Ovary (tissue), 9 donors: Measurements from ENCODE around the gene PLEK2. TPM values are rescaled to one million over a fixed set of nuclear protein-coding genes. Genes with fewer than 3 reads are reported as not detected.
"Not testable (repeated sequence)": the region's sequence is repeated elsewhere in the genome, so short reads cannot be mapped to it uniquely, and the experiment has no call there.

Source experiments
- DNase-seq, 5 donors: peaks; one replicate each; pipeline ENCODE4 v3.0.0-alpha.2; 2019 to 2020
- H3K27ac ChIP-seq, 2 donors: fragments of 200-600 bp; one replicate each; pipeline versions ENCODE4 v1.5.1 to v1.8.0; 2019 to 2022
- H3K27me3 ChIP-seq: fragments of 200-600 bp; one replicate; pipeline ENCODE4 v1.8.0; 2022
- H3K36me3 ChIP-seq: fragments of 200-600 bp; sonication (generic); one replicate; pipeline ENCODE4 v1.5.1; 2019
- H3K4me1 ChIP-seq: one replicate; pipeline ENCODE4 v1.8.1; 2013; ENCODE audit warnings: mild to moderate bottlenecking, moderate library complexity; ENCODE audit not compliant: insufficient read depth
- H3K4me3 ChIP-seq: fragments of 200-600 bp; sonication (generic); one replicate; pipeline ENCODE4 v1.5.1; 2017
- H3K9me3 ChIP-seq, 2 donors: fragments of 200-600 bp in 1 of 2; sonication (generic) in 1 of 2; one replicate each; pipeline versions ENCODE4 v1.5.1 to v1.8.1; 2013 to 2019; ENCODE audit warnings: mild to moderate bottlenecking in 1 of 2, moderate library complexity in 1 of 2
- EP300 ChIP-seq: sonication (generic); formaldehyde crosslinking; IDR thresholded peaks from one replicate; pipeline ENCODE4 v1.6.1; 2017; ENCODE audit warnings: antibody characterized with exemption
- POLR2A ChIP-seq: fragments of 450-650 bp; IDR thresholded peaks from one replicate; pipeline ENCODE4 v1.6.1; 2017; ENCODE audit warnings: antibody characterized with exemption, mild to moderate bottlenecking, moderate library complexity
- WGBS, 3 donors: extraction: QIAGEN DNeasy Blood & Tissue Kit in 1 of 3; methylation state at CpG; one replicate each; pipeline versions ENCODE4 v1.1.5 to v1.1.7; 2013 to 2017; 5-methylcytosine and 5-hydroxymethylcytosine counted together
- intact Hi-C, 4 donors: fragments of 100-400 bp; cut with DNase I; formaldehyde crosslinking; loops; one replicate each; pipeline versions ENCODE4 v1.11.0 to v1.15.1; 2022 to 2023
- polyA plus RNA-seq, 2 donors: library from polyadenylated mRNA; stranded (reverse); fragments of 200-250 nt in 1 of 2; fragments of 350-450 nt in 1 of 2; fragmentation: Illumina TruSeq in 1 of 2; extraction: RNeasy Lipid Tissue Mini Kit (QIAGEN cat#74804) in 1 of 2; gene quantifications; one replicate each; pipeline ENCODE4 v1.2.3, GENCODE V29; 2013 to 2014
- total RNA-seq, 7 donors: library from RNA; depleted of rRNA in 2 of 7; stranded (reverse); fragments of >200 nt in 2 of 7; fragmentation: NEBNext Ultra II Directional in 3 of 7; extraction: Animal tissue kit (Norgen Biotek cat#: 25700) in 3 of 7; gene quantifications; one replicate each; pipeline versions ENCODE4 v1.1.0 to v1.2.4, GENCODE V29; 2016 to 2023
- TF ChIP-seq, protein P1 (sequence below), 3 donors: fragments of 450-650 bp in 2 of 3; fragments of 200-600 bp in 1 of 3; IDR thresholded peaks; one replicate each; pipeline versions ENCODE4 v1.5.1 to v1.8.0; 2016 to 2022; ENCODE audit warnings: antibody characterized with exemption in 3 of 3, mild to moderate bottlenecking in 1 of 3
- donor health status: DM: no; HTN: no; CAD: no; lungs with moderate emphysema.
- donor health status: DM: no; HTN: no; CAD: no.
- donor health status: Bipolar disorder and iron deficiency.
- donor health status: DM: yes; HTN: yes; CAD: no.
- donor health status: DM: no; HTN: no; CAD: no.
- donor health status: DM: yes; HTN: yes; CAD: no.

The PLEK2 gene
- total and polyA plus RNA-seq, 9 donors = 0.43 to 130 (median 1.9) TPM; not detected in 2

DNA sequence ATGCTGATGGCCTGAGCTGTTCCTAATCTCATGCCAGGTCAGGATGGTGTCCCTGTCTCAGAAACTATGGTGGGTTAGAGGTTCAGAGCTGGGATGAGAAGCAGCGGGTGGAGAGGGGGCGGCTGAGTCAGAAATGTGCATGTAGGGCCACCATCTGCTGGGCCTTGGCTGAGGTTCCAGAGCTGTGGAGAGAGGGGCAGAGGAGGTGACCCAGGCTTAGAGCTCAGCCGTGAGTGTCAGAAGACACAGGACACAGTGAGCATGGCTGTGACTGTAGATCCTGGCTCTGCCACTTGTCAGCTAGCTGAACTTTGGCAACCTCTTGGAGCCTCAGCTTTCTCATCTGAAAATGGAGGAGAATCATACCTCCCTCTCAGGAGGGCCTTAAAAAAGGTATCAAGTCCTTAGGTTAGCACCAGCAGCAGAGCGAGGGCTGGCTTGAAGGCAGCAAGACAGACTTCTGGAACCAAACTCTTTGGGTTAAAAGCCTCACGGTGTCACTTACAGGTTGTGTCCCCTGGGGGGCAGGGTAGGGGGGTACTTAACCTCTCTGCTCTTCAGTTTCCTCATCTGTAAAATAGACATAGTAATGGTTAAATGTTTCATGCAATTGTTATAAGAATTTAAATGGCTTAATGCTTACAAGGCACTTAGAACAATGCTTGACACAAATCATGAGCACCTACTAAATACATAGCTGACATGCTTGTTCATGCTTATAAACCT is 41.8 kb upstream of the PLEK2 start:
- H3K9me3 ChIP-seq = no peaks in the 10 kb centered on the region
- DNase-seq = no peak
- no peaks in the 10 kb centered on the region for H3K4me1 ChIP-seq
- H3K27me3 ChIP-seq = no peaks in the 10 kb centered on the region
- TF ChIP-seq EP300 = no peak
- TF ChIP-seq, protein P1, sequence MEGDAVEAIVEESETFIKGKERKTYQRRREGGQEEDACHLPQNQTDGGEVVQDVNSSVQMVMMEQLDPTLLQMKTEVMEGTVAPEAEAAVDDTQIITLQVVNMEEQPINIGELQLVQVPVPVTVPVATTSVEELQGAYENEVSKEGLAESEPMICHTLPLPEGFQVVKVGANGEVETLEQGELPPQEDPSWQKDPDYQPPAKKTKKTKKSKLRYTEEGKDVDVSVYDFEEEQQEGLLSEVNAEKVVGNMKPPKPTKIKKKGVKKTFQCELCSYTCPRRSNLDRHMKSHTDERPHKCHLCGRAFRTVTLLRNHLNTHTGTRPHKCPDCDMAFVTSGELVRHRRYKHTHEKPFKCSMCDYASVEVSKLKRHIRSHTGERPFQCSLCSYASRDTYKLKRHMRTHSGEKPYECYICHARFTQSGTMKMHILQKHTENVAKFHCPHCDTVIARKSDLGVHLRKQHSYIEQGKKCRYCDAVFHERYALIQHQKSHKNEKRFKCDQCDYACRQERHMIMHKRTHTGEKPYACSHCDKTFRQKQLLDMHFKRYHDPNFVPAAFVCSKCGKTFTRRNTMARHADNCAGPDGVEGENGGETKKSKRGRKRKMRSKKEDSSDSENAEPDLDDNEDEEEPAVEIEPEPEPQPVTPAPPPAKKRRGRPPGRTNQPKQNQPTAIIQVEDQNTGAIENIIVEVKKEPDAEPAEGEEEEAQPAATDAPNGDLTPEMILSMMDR (IDR thresholded peaks at IDR 0.05) = no peak
- TF ChIP-seq POLR2A = no peak
- H3K27ac ChIP-seq = no peak overlapping the region
- H3K36me3 ChIP-seq = no peaks in the 10 kb centered on the region
- intact Hi-C loops = loop anchor here in 1 of 4 donors (10.0 kb wide), 1 partner anchor 399 kb away; no protein-coding TSS in a partner anchor
- 77 to 87% (median 82%) methylated on average over 5 of the region's 5 CpGs for WGBS, 3 donors
- no peak overlapping the region for H3K4me3 ChIP-seq

DNA sequence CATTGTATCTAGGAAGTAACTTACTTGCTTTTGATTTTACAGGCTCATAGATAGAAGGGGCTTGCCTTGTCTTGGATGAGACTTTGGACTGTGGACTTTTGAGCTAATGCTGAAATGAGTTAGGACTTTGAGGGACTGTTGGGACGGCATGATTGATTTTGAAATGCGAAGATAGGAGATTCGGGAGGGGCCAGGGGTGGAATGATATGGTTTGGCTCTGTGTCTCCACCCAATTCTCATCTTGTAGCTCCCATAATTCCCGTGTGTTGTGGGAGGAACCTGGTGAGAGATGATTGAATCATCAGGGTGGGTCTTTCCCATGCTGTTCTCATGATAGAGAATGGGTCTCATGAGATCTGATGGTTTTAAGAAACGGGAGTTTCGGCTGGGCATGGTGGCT is 39.7 kb upstream of the PLEK2 start:
- DNase-seq, H3K4me3 ChIP-seq: not testable (repeated sequence)
- WGBS, 3 donors = 82 to 86% (median 86%) methylated on average over 6 of the region's 6 CpGs

DNA sequence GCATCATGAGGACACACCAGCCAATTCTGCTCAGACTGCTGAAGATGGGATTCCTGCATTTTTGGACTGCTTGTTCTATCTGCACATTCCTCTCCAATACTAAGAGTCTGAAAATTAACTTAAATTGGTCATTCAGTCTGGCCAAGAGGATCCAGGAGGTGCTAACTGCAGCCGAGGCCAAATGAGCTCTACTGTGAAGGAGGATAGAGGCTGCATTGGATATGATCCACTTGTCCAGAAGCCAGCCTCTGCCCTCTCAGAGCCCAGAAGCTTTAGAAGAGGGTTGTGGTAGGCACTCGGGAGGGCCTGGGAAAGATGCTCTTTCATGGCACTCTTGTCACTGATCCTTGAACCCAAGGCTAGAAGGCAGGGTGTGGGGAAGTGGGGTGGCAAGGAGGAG is 37.1 kb upstream of the PLEK2 start:
- TF ChIP-seq, protein P1 (IDR thresholded peaks at IDR 0.05) = no peak
- TF ChIP-seq POLR2A (no peak), EP300 (no peak)
- no peaks in the 10 kb centered on the region for H3K4me1 ChIP-seq
- H3K27me3 ChIP-seq = no peaks in the 10 kb centered on the region
- H3K27ac ChIP-seq = no peak overlapping the region
- no peak for DNase-seq
- 34 to 66% (median 50%) methylated on average over 2 of the region's 2 CpGs for WGBS, 3 donors
- no peaks in the 10 kb centered on the region for H3K36me3 ChIP-seq
- intact Hi-C loops = no loop called here
- no peak overlapping the region for H3K4me3 ChIP-seq
- H3K9me3 ChIP-seq = no peaks in the 10 kb centered on the region

More for the DNA sequence above, 39.7 kb upstream of the PLEK2 start:
- H3K4me1 ChIP-seq, H3K27ac ChIP-seq, H3K9me3 ChIP-seq, H3K27me3 ChIP-seq, H3K36me3 ChIP-seq: not testable (repeated sequence)
- intact Hi-C loops = loop anchor here in 1 of 4 donors (10.0 kb wide), 1 partner anchor 397 kb away; no protein-coding TSS in a partner anchor

DNA sequence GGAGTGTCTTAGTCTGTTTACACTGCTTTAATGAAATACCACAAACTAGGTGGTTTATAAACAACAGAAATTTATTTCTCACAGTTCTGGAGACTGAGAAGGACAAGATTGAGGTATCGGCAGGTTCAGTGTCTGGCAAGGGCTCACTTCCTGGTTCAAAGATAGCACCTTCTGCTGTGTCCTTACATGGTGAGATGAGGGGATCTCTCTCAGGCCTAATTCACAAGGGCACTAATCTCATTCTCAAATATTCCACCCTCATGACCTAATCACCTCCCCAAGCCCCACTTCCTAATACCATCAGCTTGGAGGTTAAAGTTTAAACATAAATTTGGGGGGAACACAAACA is 35.0 kb upstream of the PLEK2 start:
- H3K4me3 ChIP-seq = no peak overlapping the region
- no peaks in the 10 kb centered on the region for H3K27me3 ChIP-seq
- H3K27ac ChIP-seq = no peak overlapping the region
- no peaks in the 10 kb centered on the region for H3K36me3 ChIP-seq
- TF ChIP-seq, protein P1 (IDR thresholded peaks at IDR 0.05) = no peak
- no peak for TF ChIP-seq POLR2A
- DNase-seq = no peak
- intact Hi-C loops = no loop called here
- 65 to 91% (median 73%) methylated on average over 1 of the region's 1 CpG for WGBS, 3 donors
- no peaks in the 10 kb centered on the region for H3K4me1 ChIP-seq
- H3K9me3 ChIP-seq = no peaks in the 10 kb centered on the region

DNA sequence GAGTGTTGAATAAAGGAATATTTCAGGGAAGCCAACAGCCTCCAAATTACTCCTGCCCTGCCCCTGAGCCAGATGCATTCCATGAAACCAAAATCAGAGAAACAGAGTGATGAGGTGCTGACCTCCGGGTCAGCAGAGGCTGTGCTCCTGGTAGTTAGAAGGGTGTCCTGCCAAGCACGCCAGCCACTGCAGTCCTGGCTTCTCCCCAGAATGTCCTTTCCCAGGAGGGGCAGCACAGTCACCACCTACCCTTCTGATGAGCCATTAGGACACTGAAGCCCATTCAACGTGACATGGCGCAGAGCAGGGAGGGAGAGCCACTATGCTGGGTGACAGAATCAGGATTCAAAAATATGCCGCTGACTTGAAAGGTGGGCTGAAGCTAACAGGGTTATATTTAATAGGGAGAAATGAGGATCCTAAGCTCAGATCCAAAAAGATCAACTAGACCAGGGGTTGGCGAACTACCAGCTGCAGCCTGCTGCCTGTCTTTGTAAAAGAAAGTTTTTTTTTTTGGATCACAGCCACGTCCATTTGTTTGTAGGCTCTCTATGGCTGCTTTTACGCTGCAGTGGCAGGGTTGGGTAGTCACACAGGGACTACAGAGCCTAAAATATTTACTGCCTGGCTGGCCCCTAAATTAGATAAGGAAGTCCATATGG is 34.5 kb upstream of the PLEK2 start:
- no peak overlapping the region for H3K27ac ChIP-seq
- 51 to 54% (median 51%) methylated on average over 8 of the region's 8 CpGs for WGBS, 3 donors
- no peaks in the 10 kb centered on the region for H3K36me3 ChIP-seq
- H3K4me3 ChIP-seq = no peak overlapping the region
- H3K27me3 ChIP-seq = no peaks in the 10 kb centered on the region
- no peaks in the 10 kb centered on the region for H3K4me1 ChIP-seq
- DNase-seq = no peak
- intact Hi-C loops = no loop called here
- no peaks in the 10 kb centered on the region for H3K9me3 ChIP-seq
- TF ChIP-seq POLR2A (no peak), EP300 (no peak)
- TF ChIP-seq, protein P1 (IDR thresholded peaks at IDR 0.05) = no peak
